CMK (cell line): ENCODE measurements around the gene EML3.
"Not testable (repeated sequence)": the region's sequence is repeated elsewhere in the genome, so short reads cannot be mapped to it uniquely, and the experiment has no call there.

Experiments used
- DNase-seq: peaks from one replicate; pipeline ENCODE4 v3.0.0-alpha.2; 2010; ENCODE audit warnings: low read depth

The EML3 gene

GRCh38 chr11:62595124-62595523 is 17.5 kb downstream of the EML3 start:
- no peak for DNase-seq

GRCh38 chr11:62593434-62594044 is 19.0 kb downstream of the EML3 start:
- DNase-seq = no peak

- DNase-seq = no peak
These were observed 19.6 kb downstream of the EML3 start for GRCh38 chr11:62592989-62593421.

- no peak for DNase-seq
These were observed 20.3 kb downstream of the EML3 start for GRCh38 chr11:62592146-62592815.

- peak; percentile 99 for DNase-seq
These were observed 21.0 kb downstream of the EML3 start, which contains the start of gene TUT1 for GRCh38 chr11:62591448-62592145. TSS of gene TUT1 (minus strand) at chr11:62591523. CDS start at chr11:62591485, 38 bp downstream.

- DNase-seq = no peak
These were observed 23.5 kb downstream of the EML3 start for GRCh38 chr11:62588966-62589637.

- not testable (repeated sequence) for DNase-seq
These were observed 27.2 kb downstream of the EML3 start for GRCh38 chr11:62585356-62585755.

GRCh38 chr11:62581735-62582134 is 30.8 kb downstream of the EML3 start:
- not testable (repeated sequence) for DNase-seq

GRCh38 chr11:62580959-62581715 is 31.4 kb downstream of the EML3 start:
- no peak for DNase-seq

- DNase-seq = no peak
These were observed 33.3 kb downstream of the EML3 start for GRCh38 chr11:62579252-62579651.

GRCh38 chr11:62578541-62578940 is 34.0 kb downstream of the EML3 start:
- DNase-seq = no peak

- no peak for DNase-seq
These were observed 35.4 kb downstream of the EML3 start for GRCh38 chr11:62577046-62577714.

GRCh38 chr11:62575837-62576236 is 36.7 kb downstream of the EML3 start:
- DNase-seq = no peak

- DNase-seq = no peak
These were observed 37.4 kb downstream of the EML3 start for GRCh38 chr11:62575156-62575555.

GRCh38 chr11:62574363-62575071 is 38.1 kb downstream of the EML3 start:
- no peak for DNase-seq

GRCh38 chr11:62573592-62574362 is 38.8 kb downstream of the EML3 start, which contains the start of gene EEF1G:
TSS of gene EEF1G (minus strand) at chr11:62573891. CDS start at chr11:62573842, 49 bp downstream.
- peak; percentile 99 for DNase-seq

- DNase-seq = no peak
These were observed 39.5 kb downstream of the EML3 start for GRCh38 chr11:62573006-62573591.

- no peak for DNase-seq
These were observed 40.1 kb downstream of the EML3 start for GRCh38 chr11:62572431-62572830.

GRCh38 chr11:62571493-62571892 is 41.1 kb downstream of the EML3 start:
- DNase-seq = not testable (repeated sequence)
